Natural killer cell treated with Interleukin-12 subunit alpha and Interleukin-12 subunit beta and Interleukin-15 and Interleukin-18, amount 100 ng/mL, for 72 hours (primary cell): ENCODE measurements around the gene CPNE2. TPM values are rescaled to one million over a fixed set of nuclear protein-coding genes. Genes with fewer than 3 reads are reported as not detected.
"Not testable (repeated sequence)": the region's sequence is repeated elsewhere in the genome, so short reads cannot be mapped to it uniquely, and the experiment has no call there.

Experiments used
- ATAC-seq, 2 donors: fragments of 150-1000 bp; cut with Tn5 transposase in 1 of 2; sonication (Bioruptor Pico), chemical (Tn5 transposase) in 1 of 2; 2 replicates each; pipeline ENCODE4 v1.10.0; 2021
- DNase-seq: peaks from one replicate; pipeline ENCODE4 v3.0.0; 2022; ENCODE audit warnings: low spot score
- H3K27ac Mint-ChIP-seq, 2 donors: 1 replicate in 1 of 2; 2 replicates in 1 of 2; pipeline ENCODE4 v1.8.0; 2022; ENCODE audit warnings: mixed read lengths in 2 of 2, mild to moderate bottlenecking in 1 of 2, moderate library complexity in 1 of 2
- H3K27me3 Mint-ChIP-seq, 2 donors: 1 replicate in 1 of 2; 2 replicates in 1 of 2; pipeline ENCODE4 v1.8.0; 2022; ENCODE audit warnings: mixed read lengths in 2 of 2
- H3K36me3 Mint-ChIP-seq: one replicate; pipeline ENCODE4 v1.8.0; 2022; ENCODE audit warnings: mixed read lengths
- H3K4me1 Mint-ChIP-seq, 2 donors: 1 replicate in 1 of 2; 2 replicates in 1 of 2; pipeline ENCODE4 v1.8.0; 2022; ENCODE audit warnings: low read depth in 2 of 2, mixed read lengths in 2 of 2, mild to moderate bottlenecking in 1 of 2
- H3K4me3 Mint-ChIP-seq: one replicate; pipeline ENCODE4 v1.8.0; 2022; ENCODE audit warnings: mixed read lengths
- H3K9me3 Mint-ChIP-seq: 2 replicates; pipeline ENCODE4 v1.8.0; 2022; ENCODE audit warnings: mixed read lengths
- total RNA-seq, 2 donors: library from RNA; stranded (reverse); gene quantifications; one replicate each; pipeline ENCODE4 v1.2.3, GENCODE V29; 2022

CPNE2 gene
- total RNA-seq, 2 donors from 2014 or later: 0.50 to 0.95 TPM

DNA sequence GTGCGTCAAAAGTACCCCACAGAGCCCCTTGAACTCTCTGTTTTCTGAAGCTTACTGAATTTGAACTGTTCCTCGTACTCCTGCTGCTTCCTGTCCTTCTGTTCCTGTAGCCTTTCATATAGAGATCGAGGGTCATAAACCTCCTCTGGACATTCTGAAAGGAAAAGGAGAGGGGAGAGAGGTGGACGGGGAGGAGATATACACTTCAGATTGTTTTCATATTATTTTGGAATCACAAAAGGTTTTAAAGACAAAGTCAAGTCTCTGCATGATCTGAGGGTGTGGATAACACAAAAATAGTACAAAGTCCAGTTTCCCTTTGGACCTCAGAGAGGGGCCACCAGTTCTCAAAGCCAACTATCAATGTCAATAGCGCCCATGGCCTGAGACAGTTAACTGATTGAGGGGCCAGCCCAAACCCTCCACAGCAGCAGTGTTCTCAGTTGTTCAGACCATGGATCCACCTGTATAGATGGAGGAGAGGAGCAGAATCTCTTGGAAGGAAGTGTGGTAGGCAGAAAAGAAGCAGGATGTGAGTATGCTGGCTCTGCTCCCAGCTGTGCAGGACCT, 80.4 kb downstream of the CPNE2 start:
- H3K27ac Mint-ChIP-seq: no peak overlapping the region
- H3K36me3 Mint-ChIP-seq: peaks cover 19% of the 10 kb centered on the region
- H3K4me1 Mint-ChIP-seq: no peaks in the 10 kb centered on the region
- no peaks in the 10 kb centered on the region for H3K9me3 Mint-ChIP-seq
- DNase-seq: no peak
- no peaks in the 10 kb centered on the region for H3K27me3 Mint-ChIP-seq
- ATAC-seq: no peak
- H3K4me3 Mint-ChIP-seq: no peak overlapping the region

DNA sequence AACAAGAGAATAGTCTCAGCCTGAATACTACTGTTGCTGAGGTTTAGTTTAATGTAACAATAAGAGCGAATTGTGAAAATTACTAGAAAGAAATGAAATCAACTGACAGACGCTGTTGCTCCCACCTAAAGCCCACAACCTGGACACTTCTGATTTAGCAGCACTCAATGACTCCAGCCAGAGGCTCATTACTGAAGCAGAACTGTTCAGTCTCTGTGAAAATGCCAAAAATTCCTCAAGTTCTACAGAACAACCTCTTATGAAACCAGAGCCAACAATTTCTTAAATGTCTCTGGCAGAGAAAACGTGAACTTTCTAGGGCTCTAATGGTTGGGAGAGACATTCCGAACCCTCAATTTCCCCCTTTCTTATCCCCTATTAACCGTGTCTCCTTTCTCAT, 83.5 kb downstream of the CPNE2 start:
- Mint-ChIP-seq H3K4me3 (no peak overlapping the region), H3K27me3 (no peaks in the 10 kb centered on the region), H3K36me3 (peaks cover 11% of the 10 kb centered on the region), H3K9me3 (no peaks in the 10 kb centered on the region), H3K27ac (no peak overlapping the region), H3K4me1 (no peaks in the 10 kb centered on the region)
- DNase-seq (no peak), ATAC-seq (no peak)

- H3K27ac Mint-ChIP-seq: no peak overlapping the region
- DNase-seq (no peak), ATAC-seq (no peak)
- H3K36me3 Mint-ChIP-seq: no peaks in the 10 kb centered on the region
- no peak overlapping the region for H3K4me3 Mint-ChIP-seq
- H3K27me3 Mint-ChIP-seq: no peaks in the 10 kb centered on the region
- H3K4me1 Mint-ChIP-seq: peaks cover 0 to 4% of the 10 kb centered on the region in 2 donors
- H3K9me3 Mint-ChIP-seq: no peaks in the 10 kb centered on the region
Measured at GRCh38 chr16:57178196-57178595, 85.8 kb downstream of the CPNE2 start.

- no peaks in the 10 kb centered on the region for H3K27me3 Mint-ChIP-seq
- H3K4me1 Mint-ChIP-seq: peaks cover 2 to 6% of the 10 kb centered on the region in 2 donors
- ATAC-seq (no peak), DNase-seq (no peak)
- H3K4me3 Mint-ChIP-seq: no peak overlapping the region
- H3K9me3 Mint-ChIP-seq: no peaks in the 10 kb centered on the region
- H3K36me3 Mint-ChIP-seq: no peaks in the 10 kb centered on the region
- no peak overlapping the region for H3K27ac Mint-ChIP-seq
Measured at GRCh38 chr16:57178793-57179212, 86.4 kb downstream of the CPNE2 start.

- Mint-ChIP-seq H3K9me3 (no peaks in the 10 kb centered on the region), H3K36me3 (no peaks in the 10 kb centered on the region), H3K27ac (no peak overlapping the region), H3K4me3 (no peak overlapping the region), H3K4me1 (peaks cover 7 to 9% of the 10 kb centered on the region in 2 donors), H3K27me3 (no peaks in the 10 kb centered on the region)
- DNase-seq (no peak), ATAC-seq (no peak)
Measured at GRCh38 chr16:57179215-57179828, 86.9 kb downstream of the CPNE2 start.

- H3K4me3 Mint-ChIP-seq: peak overlapping the region; percentile 99
- peak overlapping the region; percentile 90 to 98 for H3K27ac Mint-ChIP-seq
- no peaks in the 10 kb centered on the region for H3K36me3 Mint-ChIP-seq
- no peaks in the 10 kb centered on the region for H3K9me3 Mint-ChIP-seq
- no peaks in the 10 kb centered on the region for H3K27me3 Mint-ChIP-seq
- ATAC-seq: no peak
- H3K4me1 Mint-ChIP-seq: peaks cover 35 to 36% of the 10 kb centered on the region in 2 donors
- no peak for DNase-seq
Measured at GRCh38 chr16:57184113-57184512, 91.7 kb downstream of the CPNE2 start.

- Mint-ChIP-seq H3K27me3 (no peaks in the 10 kb centered on the region), H3K9me3 (no peaks in the 10 kb centered on the region), H3K4me1 (peaks cover 35 to 36% of the 10 kb centered on the region in 2 donors), H3K4me3 (peak overlapping the region; percentile 99), H3K27ac (peak overlapping the region; percentile 90 to 98), H3K36me3 (no peaks in the 10 kb centered on the region)
- no peak for DNase-seq
- ATAC-seq: no peak
Measured at GRCh38 chr16:57184887-57185445, 92.6 kb downstream of the CPNE2 start.

GRCh38 chr16:57185446-57185944, 93.1 kb downstream of the CPNE2 start:
- DNase-seq (peak; percentile 73), ATAC-seq (peak; percentile 30 to 42)
- Mint-ChIP-seq H3K4me3 (peak overlapping the region; percentile 99), H3K36me3 (no peaks in the 10 kb centered on the region), H3K27me3 (no peaks in the 10 kb centered on the region), H3K9me3 (no peaks in the 10 kb centered on the region), H3K27ac (peak overlapping the region; percentile 90 to 98), H3K4me1 (peaks cover 35 to 36% of the 10 kb centered on the region in 2 donors)

DNA sequence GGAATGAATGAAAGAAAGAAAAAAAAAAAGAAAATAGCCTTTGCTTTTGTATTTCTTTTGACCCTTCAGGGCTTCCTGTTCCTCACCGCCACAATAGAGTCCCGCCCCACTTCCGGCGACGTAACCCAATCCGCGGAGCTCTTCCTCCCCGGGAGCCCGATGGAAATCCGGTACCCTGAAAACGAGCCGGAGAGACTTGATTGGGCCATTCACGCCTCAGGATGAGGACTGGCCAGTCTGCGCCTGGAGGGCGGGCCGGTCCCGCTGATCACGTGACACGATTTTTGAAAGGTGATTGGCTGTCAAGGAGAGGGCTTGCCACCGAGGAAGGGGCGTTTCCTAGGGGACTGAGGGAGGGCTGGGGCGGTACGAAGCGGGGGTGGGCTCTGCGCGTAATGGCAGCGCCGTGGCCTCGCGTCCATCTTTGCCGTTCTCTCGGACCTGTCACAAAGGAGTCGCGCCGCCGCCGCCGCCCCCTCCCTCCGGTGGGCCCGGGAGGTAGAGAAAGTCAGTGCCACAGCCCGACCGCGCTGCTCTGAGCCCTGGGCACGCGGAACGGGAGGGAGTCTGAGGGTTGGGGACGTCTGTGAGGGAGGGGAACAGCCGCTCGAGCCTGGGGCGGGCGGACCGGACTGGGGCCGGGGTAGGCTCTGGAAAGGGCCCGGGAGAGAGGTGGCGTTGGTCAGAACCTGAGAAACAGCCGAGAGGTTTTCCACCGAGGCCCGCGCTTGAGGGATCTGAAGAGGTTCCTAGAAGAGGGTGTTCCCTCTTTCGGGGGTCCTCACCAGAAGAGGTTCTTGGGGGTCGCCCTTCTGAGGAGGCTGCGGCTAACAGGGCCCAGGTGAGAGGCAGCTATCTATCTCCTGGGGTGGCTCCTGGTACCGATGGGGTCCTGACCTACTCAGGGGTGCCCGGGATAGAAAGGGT, 93.8 kb downstream of the CPNE2 start, which contains the start of the genes PSME3IP1 and RSPRY1:
Gene PSME3IP1 (minus strand): TSS at position 95 of the 927 bp plus-strand sequence. CDS start 12,185 bp downstream, outside the sequence.
Gene RSPRY1 (plus strand): TSS at position 385 of the 927 bp plus-strand sequence. CDS start 18,330 bp downstream, outside the sequence.
- DNase-seq (peak; percentile 99), ATAC-seq (peak; percentile 96 to 98)
- Mint-ChIP-seq H3K27me3 (no peaks in the 10 kb centered on the region), H3K4me1 (peaks cover 35 to 36% of the 10 kb centered on the region in 2 donors), H3K36me3 (no peaks in the 10 kb centered on the region), H3K4me3 (peak within 1 kb of the TSS; percentile 99), H3K9me3 (no peaks in the 10 kb centered on the region), H3K27ac (peak within 1 kb of the TSS; percentile 90 to 98)

GRCh38 chr16:57186872-57187854, 94.8 kb downstream of the CPNE2 start:
- Mint-ChIP-seq H3K9me3 (no peaks in the 10 kb centered on the region), H3K4me1 (peaks cover 35 to 39% of the 10 kb centered on the region in 2 donors)

DNA sequence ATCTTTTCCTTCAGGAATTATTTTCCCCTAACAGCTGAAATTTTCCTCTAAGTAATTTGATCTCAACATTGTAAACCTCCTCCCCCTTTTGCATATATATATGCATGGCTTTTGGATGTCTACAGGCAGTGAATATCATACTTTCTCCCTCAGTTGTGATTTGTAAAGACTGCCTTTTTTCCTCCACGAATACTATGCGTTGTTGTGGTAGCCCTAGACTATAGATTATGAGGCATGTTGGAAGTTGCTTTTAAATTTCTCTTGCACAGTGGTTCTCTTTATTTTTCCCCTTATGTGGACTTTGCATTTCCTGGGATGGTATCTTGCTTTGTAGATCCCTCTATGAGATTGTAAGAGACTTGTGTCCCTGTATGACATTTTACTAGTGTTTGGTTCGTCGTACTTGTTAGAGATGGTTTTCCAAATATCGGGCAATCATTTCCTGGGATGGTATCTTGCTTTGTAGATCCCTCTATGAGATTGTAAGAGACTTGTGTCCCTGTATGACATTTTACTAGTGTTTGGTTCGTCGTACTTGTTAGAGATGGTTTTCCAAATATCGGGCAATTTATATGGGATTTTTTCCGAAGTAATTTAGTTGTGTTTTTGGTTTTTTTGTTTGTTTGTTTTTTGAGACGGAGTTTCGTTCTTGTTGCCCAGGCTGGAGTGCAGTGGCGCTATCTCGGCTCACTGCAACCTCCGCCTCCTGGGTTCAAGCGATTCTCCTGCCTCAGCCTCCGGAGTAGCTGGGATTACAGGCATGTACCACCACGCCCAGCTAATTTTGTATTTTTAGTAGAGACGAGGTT, 95.7 kb downstream of the CPNE2 start:
- Mint-ChIP-seq H3K4me1 (peaks cover 38 to 39% of the 10 kb centered on the region in 2 donors), H3K4me3 (peak overlapping the region; percentile 99), H3K27ac (peak overlapping the region in 1 of 2 donors; percentile 98)
- not testable (repeated sequence) for ATAC-seq, DNase-seq, H3K27me3 Mint-ChIP-seq, H3K36me3 Mint-ChIP-seq, H3K9me3 Mint-ChIP-seq

More at GRCh38 chr16:57186872-57187854, 94.8 kb downstream of the CPNE2 start:
- no peak for ATAC-seq
- Mint-ChIP-seq H3K27me3 (no peaks in the 10 kb centered on the region), H3K36me3 (no peaks in the 10 kb centered on the region), H3K4me3 (peak overlapping the region; percentile 99), H3K27ac (peak overlapping the region; percentile 90 to 98)
- DNase-seq: no peak

GRCh38 chr16:57188711-57189002, 96.3 kb downstream of the CPNE2 start:
- DNase-seq (no peak), ATAC-seq (no peak)
- Mint-ChIP-seq H3K36me3 (no peaks in the 10 kb centered on the region), H3K4me3 (peak overlapping the region; percentile 99), H3K27me3 (no peaks in the 10 kb centered on the region), H3K27ac (no peak overlapping the region), H3K9me3 (no peaks in the 10 kb centered on the region), H3K4me1 (peaks cover 40% of the 10 kb centered on the region in 2 donors)
